GM12878 (cell line): ENCODE measurements around the gene SGSH. TPM values are rescaled to one million over a fixed set of nuclear protein-coding genes. Genes with fewer than 3 reads are reported as not detected.

Source experiments
- BHLHE40 ChIP-seq, 2 experiments: fragments of 450-650 bp in 1 of 2; IDR thresholded peaks; 2 replicates each; pipeline ENCODE4 v1.6.1; 2011 to 2017; ENCODE audit warnings: low read depth in 2 of 2, borderline replicate concordance in 1 of 2, improper control_type of control experiment in 1 of 2, low read length in 1 of 2, mild to moderate bottlenecking in 1 of 2
- BMI1 ChIP-seq: fragments of 450-650 bp; IDR thresholded peaks from 2 replicates; pipeline ENCODE4 v1.6.1; 2016; ENCODE audit warnings: mild to moderate bottlenecking, moderate library complexity, borderline replicate concordance
- CREB1 ChIP-seq: IDR thresholded peaks from 2 replicates; pipeline ENCODE4 v1.6.1; 2012; ENCODE audit warnings: low read depth, mild to moderate bottlenecking, inconsistent platforms
- EGR1 ChIP-seq, 2 experiments: IDR thresholded peaks; 1 replicate in 1 of 2; 2 replicates in 1 of 2; pipeline ENCODE4 v1.6.1; 2011 to 2012; ENCODE audit warnings: low read depth in 2 of 2, low read length in 2 of 2, borderline replicate concordance in 1 of 2, mild to moderate bottlenecking in 1 of 2, moderate library complexity in 1 of 2
- HDAC2 ChIP-seq: fragments of 200-600 bp; sonication (generic); IDR thresholded peaks from 2 replicates; pipeline ENCODE4 v1.6.1; 2017
- HDAC6 ChIP-seq: fragments of 200-600 bp; sonication (generic); IDR thresholded peaks from one replicate; pipeline ENCODE4 v1.8.0; 2017; ENCODE audit warnings: antibody characterized with exemption; ENCODE audit not compliant: unreplicated experiment
- HDGF ChIP-seq: fragments of 450-650 bp; IDR thresholded peaks from 2 replicates; pipeline ENCODE4 v1.6.1; 2016; ENCODE audit warnings: antibody characterized with exemption
- KDM1A ChIP-seq: fragments of 200-600 bp; sonication (generic); IDR thresholded peaks from 2 replicates; pipeline ENCODE4 v1.6.1; 2016; ENCODE audit warnings: borderline replicate concordance
- MEF2A ChIP-seq: IDR thresholded peaks from 2 replicates; pipeline ENCODE4 v1.6.1; 2011; ENCODE audit warnings: low read depth, mild to moderate bottlenecking, low read length, moderate library complexity; ENCODE audit not compliant: insufficient read depth
- MTA2 ChIP-seq: fragments of 450-650 bp; IDR thresholded peaks from 2 replicates; pipeline ENCODE4 v1.6.1; 2016; ENCODE audit warnings: low read depth, mild to moderate bottlenecking, moderate library complexity
- MYC ChIP-seq: IDR thresholded peaks from 2 replicates; pipeline ENCODE4 v1.6.1; 2011; ENCODE audit warnings: mild to moderate bottlenecking, low read length, moderate library complexity, inconsistent platforms; ENCODE audit not compliant: insufficient read depth, insufficient replicate concordance, insufficient read length, severe bottlenecking
- NR2C2 ChIP-seq: IDR thresholded peaks from 2 replicates; pipeline ENCODE4 v1.6.1; 2011; ENCODE audit warnings: borderline replicate concordance, low read depth; ENCODE audit not compliant: control insufficient read depth, insufficient read length
- PAX5 ChIP-seq: IDR thresholded peaks from 2 replicates; pipeline ENCODE4 v1.6.1; 2011; ENCODE audit warnings: low read depth, low read length, borderline replicate concordance
- PML ChIP-seq: IDR thresholded peaks from 2 replicates; pipeline ENCODE4 v1.6.1; 2012; ENCODE audit warnings: low read length, inconsistent platforms
- POLR2AphosphoS2 ChIP-seq: IDR thresholded peaks from 2 replicates; pipeline ENCODE4 v1.6.1; 2011; ENCODE audit warnings: low read depth, mild to moderate bottlenecking, low read length, improper control_type of control experiment, moderate library complexity
- SMAD1 ChIP-seq: fragments of 450-650 bp; IDR thresholded peaks from 2 replicates; pipeline ENCODE4 v1.6.1; 2018; ENCODE audit warnings: mild to moderate bottlenecking, low read depth; ENCODE audit not compliant: partially characterized antibody
- SMAD5 ChIP-seq: IDR thresholded peaks from 2 replicates; pipeline ENCODE4 v1.6.1; 2016; ENCODE audit warnings: antibody characterized with exemption, low read depth
- STAT3 ChIP-seq: IDR thresholded peaks from 2 replicates; pipeline ENCODE4 v1.6.1; 2011; ENCODE audit warnings: low read depth, low read length, improper control_type of control experiment
- TAF1 ChIP-seq: IDR thresholded peaks from 2 replicates; pipeline ENCODE4 v1.6.1; 2011; ENCODE audit warnings: mild to moderate bottlenecking, low read depth, low read length, borderline replicate concordance
- ZNF207 ChIP-seq: fragments of 450-650 bp; IDR thresholded peaks from 2 replicates; pipeline ENCODE4 v1.6.1; 2014; ENCODE audit warnings: antibody characterized with exemption, mild to moderate bottlenecking, borderline replicate concordance
- ZSCAN29 ChIP-seq: fragments of 450-650 bp; IDR thresholded peaks from 2 replicates; pipeline ENCODE4 v1.6.1; 2017; ENCODE audit warnings: mild to moderate bottlenecking, moderate library complexity
- polyA plus RNA-seq, 11 experiments: library from polyadenylated mRNA; depleted of rRNA in 4 of 11; unstranded in 6 of 11; stranded (reverse) in 5 of 11; fragments of >200 nt; fragmentation: Nextera tagmentation in 4 of 11; fragmentation: Illumina TruSeq in 1 of 11; extraction: Ambion mirVana in 4 of 11; extraction: Trizol in 1 of 11; gene quantifications; 1 replicate in 1 of 11; 2 replicates in 10 of 11; pipeline versions ENCODE4 v1.2.1 to v1.2.3, GENCODE V29; 2011 to 2016; ENCODE audit warnings: inconsistent platforms in 2 of 11, missing spikeins in 2 of 11, low read depth in 1 of 11
- total RNA-seq, 4 experiments: library from RNA; depleted of rRNA in 3 of 4; stranded (reverse); fragments of >200 nt in 3 of 4; fragmentation: Illumina TruSeq in 1 of 4; extraction: Trizol in 1 of 4; gene quantifications; 2 replicates each; pipeline versions ENCODE4 v1.2.1 to v1.2.3, GENCODE V29; 2013 to 2021
- TF ChIP-seq, protein P1 (sequence below): fragments of 450-650 bp; IDR thresholded peaks from 2 replicates; pipeline ENCODE4 v1.6.1; 2017; ENCODE audit warnings: mild to moderate bottlenecking, low read depth, inconsistent platforms; ENCODE audit not compliant: poor library complexity, severe bottlenecking
- TF ChIP-seq, protein P2 (sequence below): IDR thresholded peaks from 2 replicates; pipeline ENCODE4 v1.6.1; 2012; ENCODE audit warnings: mild to moderate bottlenecking, low read depth, low read length
- TF ChIP-seq, protein P3 (sequence below): IDR thresholded peaks from 2 replicates; pipeline ENCODE4 v1.6.1; 2011; ENCODE audit warnings: mild to moderate bottlenecking, low read depth, low read length, moderate library complexity; ENCODE audit not compliant: insufficient replicate concordance

Gene SGSH
- total and polyA plus RNA-seq, 10 of the 15 experiments (the other 5 are each of a cell fraction or from before 2014, with no cell fraction given), result 0.13 to 17.2 (median 6.0) TPM

DNA sequence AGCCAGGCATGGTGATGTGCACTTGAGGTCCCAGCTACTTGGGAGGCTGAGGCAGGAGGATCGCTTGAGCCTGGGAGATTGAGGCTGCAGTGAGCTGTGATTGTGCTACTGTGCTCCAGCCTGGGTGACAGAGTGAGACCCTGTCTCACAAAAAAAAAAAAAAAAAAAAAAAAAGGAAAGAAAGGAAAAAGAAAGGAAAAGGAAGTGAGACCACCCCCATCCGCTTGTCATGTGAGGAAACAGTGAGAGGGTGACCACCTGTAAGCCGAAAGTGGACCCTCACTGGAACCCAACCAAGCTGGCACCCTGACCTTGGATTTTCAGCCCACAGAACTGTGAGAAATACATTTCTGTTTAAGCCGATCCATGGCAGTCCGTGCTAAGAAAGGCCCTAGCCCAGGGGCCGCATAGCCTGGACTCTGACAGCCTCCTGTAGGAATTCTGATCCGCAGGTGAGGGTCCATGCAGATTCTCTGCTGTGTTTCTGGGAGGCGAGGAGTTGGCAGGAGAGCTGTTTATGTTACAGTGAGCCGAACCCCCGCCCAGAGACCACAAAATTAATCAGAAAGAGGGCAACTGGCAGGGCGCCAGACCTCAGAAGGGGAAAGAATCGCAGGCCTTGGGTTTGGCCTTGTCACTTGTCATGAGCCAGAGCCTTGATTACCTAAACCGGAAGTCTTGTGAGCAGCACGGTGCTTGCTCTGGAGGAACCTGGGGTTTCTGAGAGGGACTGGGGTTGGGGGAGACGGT lies 945 bp downstream of the SGSH start (continued):
- TF ChIP-seq, protein P1, sequence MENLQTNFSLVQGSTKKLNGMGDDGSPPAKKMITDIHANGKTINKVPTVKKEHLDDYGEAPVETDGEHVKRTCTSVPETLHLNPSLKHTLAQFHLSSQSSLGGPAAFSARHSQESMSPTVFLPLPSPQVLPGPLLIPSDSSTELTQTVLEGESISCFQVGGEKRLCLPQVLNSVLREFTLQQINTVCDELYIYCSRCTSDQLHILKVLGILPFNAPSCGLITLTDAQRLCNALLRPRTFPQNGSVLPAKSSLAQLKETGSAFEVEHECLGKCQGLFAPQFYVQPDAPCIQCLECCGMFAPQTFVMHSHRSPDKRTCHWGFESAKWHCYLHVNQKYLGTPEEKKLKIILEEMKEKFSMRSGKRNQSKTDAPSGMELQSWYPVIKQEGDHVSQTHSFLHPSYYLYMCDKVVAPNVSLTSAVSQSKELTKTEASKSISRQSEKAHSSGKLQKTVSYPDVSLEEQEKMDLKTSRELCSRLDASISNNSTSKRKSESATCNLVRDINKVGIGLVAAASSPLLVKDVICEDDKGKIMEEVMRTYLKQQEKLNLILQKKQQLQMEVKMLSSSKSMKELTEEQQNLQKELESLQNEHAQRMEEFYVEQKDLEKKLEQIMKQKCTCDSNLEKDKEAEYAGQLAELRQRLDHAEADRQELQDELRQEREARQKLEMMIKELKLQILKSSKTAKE, result peak; percentile 91
- TF ChIP-seq EGR1 (IDR thresholded peaks at IDR 0.05; ENCODE audit: borderline replicate concordance in 1 of 2, low read depth in 2 of 2, low read length in 2 of 2), result 0 out of 3 replicates have a peak, but pooled peaks of 1 of the 2 experiments have one; percentile 21
- peak; percentile 53; the same call in 1 of the 2 replicates for TF ChIP-seq MTA2
- no peak for TF ChIP-seq STAT3
- TF ChIP-seq TAF1, result peak; percentile 38; the same call in 1 of the 2 replicates
- no peak for TF ChIP-seq ZNF207
- peak; percentile 99 for TF ChIP-seq SMAD1
- no peak for TF ChIP-seq MYC
- no peak for TF ChIP-seq HDAC6
- TF ChIP-seq PAX5, result no peak
- no peak for TF ChIP-seq PML
- TF ChIP-seq, protein P2, sequence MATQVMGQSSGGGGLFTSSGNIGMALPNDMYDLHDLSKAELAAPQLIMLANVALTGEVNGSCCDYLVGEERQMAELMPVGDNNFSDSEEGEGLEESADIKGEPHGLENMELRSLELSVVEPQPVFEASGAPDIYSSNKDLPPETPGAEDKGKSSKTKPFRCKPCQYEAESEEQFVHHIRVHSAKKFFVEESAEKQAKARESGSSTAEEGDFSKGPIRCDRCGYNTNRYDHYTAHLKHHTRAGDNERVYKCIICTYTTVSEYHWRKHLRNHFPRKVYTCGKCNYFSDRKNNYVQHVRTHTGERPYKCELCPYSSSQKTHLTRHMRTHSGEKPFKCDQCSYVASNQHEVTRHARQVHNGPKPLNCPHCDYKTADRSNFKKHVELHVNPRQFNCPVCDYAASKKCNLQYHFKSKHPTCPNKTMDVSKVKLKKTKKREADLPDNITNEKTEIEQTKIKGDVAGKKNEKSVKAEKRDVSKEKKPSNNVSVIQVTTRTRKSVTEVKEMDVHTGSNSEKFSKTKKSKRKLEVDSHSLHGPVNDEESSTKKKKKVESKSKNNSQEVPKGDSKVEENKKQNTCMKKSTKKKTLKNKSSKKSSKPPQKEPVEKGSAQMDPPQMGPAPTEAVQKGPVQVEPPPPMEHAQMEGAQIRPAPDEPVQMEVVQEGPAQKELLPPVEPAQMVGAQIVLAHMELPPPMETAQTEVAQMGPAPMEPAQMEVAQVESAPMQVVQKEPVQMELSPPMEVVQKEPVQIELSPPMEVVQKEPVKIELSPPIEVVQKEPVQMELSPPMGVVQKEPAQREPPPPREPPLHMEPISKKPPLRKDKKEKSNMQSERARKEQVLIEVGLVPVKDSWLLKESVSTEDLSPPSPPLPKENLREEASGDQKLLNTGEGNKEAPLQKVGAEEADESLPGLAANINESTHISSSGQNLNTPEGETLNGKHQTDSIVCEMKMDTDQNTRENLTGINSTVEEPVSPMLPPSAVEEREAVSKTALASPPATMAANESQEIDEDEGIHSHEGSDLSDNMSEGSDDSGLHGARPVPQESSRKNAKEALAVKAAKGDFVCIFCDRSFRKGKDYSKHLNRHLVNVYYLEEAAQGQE, result no peak
- no peak for TF ChIP-seq BMI1
- TF ChIP-seq NR2C2, result no peak
- TF ChIP-seq MEF2A, result no peak
- 0 out of 2 replicates have a peak, but pooled peaks have one; percentile 34 for TF ChIP-seq CREB1
- TF ChIP-seq, protein P3, sequence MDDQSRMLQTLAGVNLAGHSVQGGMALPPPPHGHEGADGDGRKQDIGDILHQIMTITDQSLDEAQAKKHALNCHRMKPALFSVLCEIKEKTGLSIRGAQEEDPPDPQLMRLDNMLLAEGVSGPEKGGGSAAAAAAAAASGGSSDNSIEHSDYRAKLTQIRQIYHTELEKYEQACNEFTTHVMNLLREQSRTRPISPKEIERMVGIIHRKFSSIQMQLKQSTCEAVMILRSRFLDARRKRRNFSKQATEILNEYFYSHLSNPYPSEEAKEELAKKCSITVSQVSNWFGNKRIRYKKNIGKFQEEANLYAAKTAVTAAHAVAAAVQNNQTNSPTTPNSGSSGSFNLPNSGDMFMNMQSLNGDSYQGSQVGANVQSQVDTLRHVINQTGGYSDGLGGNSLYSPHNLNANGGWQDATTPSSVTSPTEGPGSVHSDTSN, result no peak
- TF ChIP-seq HDGF, result no peak
- no peak for TF ChIP-seq ZSCAN29
- no peak for TF ChIP-seq HDAC2
- peak; percentile 95 to 96 for TF ChIP-seq BHLHE40 (IDR thresholded peaks at IDR 0.05; ENCODE audit: borderline replicate concordance in 1 of 2, low read depth in 2 of 2, low read length in 1 of 2)
- no peak for TF ChIP-seq POLR2AphosphoS2
- TF ChIP-seq SMAD5, result no peak
- no peak for TF ChIP-seq KDM1A
